Activated T-cell treated with anti-CD3 and anti-CD28 coated beads, Interleukin-2, amount 50 U/mL, for 1 hour (primary cell): Measurements from ENCODE around the gene EEF1G.
A peak's percentile ranks its signal among the peaks of the same experiment; 100 is the strongest.
"Not testable (repeated sequence)": the region's sequence is repeated elsewhere in the genome, so short reads cannot be mapped to it uniquely, and the experiment has no call there.

Source experiments
- DNase-seq: peaks from one replicate; pipeline ENCODE4 v3.0.0-alpha.2; 2020

The EEF1G gene

GRCh38 chr11:62575837-62576236 lies 2.1 kb upstream of the EEF1G start:
- no peak for DNase-seq

GRCh38 chr11:62575156-62575555 lies 1.5 kb upstream of the EEF1G start:
- DNase-seq = no peak

- no peak for DNase-seq
These were observed 826 bp upstream of the EEF1G start for GRCh38 chr11:62574363-62575071.

- DNase-seq = peak; percentile 43
These were observed 592 bp downstream of the EEF1G start for GRCh38 chr11:62573006-62573591.

- no peak for DNase-seq
These were observed 1.3 kb downstream of the EEF1G start for GRCh38 chr11:62572431-62572830.

- DNase-seq = not testable (repeated sequence)
These were observed 2.2 kb downstream of the EEF1G start for GRCh38 chr11:62571493-62571892.

- not testable (repeated sequence) for DNase-seq
These were observed 2.8 kb downstream of the EEF1G start for GRCh38 chr11:62570903-62571302.

GRCh38 chr11:62569611-62570010 lies 4.1 kb downstream of the EEF1G start:
- DNase-seq = no peak

- no peak for DNase-seq
These were observed 6.6 kb downstream of the EEF1G start for GRCh38 chr11:62567018-62567633.

GRCh38 chr11:62566247-62566646 lies 7.4 kb downstream of the EEF1G start:
- DNase-seq = no peak

GRCh38 chr11:62565100-62565802 lies 8.4 kb downstream of the EEF1G start:
- DNase-seq = no peak

GRCh38 chr11:62561677-62562230 lies 11.9 kb downstream of the EEF1G start:
- DNase-seq = not testable (repeated sequence)

- peak; percentile 83 for DNase-seq
These were observed 13.1 kb downstream of the EEF1G start for GRCh38 chr11:62560566-62561103.

- DNase-seq = not testable (repeated sequence)
These were observed 14.1 kb downstream of the EEF1G start for GRCh38 chr11:62559626-62560025.

GRCh38 chr11:62559204-62559603 lies 14.5 kb downstream of the EEF1G start:
- no peak for DNase-seq

- DNase-seq = no peak
These were observed 15.0 kb downstream of the EEF1G start for GRCh38 chr11:62558669-62559068.

GRCh38 chr11:62556875-62557631 lies 16.6 kb downstream of the EEF1G start:
- no peak for DNase-seq

- DNase-seq = peak; percentile 77
These were observed 17.4 kb downstream of the EEF1G start for GRCh38 chr11:62556108-62556874.

GRCh38 chr11:62555464-62556107 lies 18.1 kb downstream of the EEF1G start:
- DNase-seq = peak; percentile 68

- DNase-seq = no peak
These were observed 19.1 kb downstream of the EEF1G start for GRCh38 chr11:62554387-62555167.
